ENCODE measurements around the gene GAN. TPM values are rescaled to one million over a fixed set of nuclear protein-coding genes. Genes with fewer than 3 reads are reported as not detected.
A peak's percentile ranks its signal among the peaks of the same experiment; 100 is the strongest.

Gene GAN
- total RNA-seq, 4 donors from 2014 or later, result 8.7 to 12.8 (median 9.5) TPM

GRCh38 chr16:81319221-81319912 lies 4.6 kb downstream of the GAN start:
- Histone ChIP-seq H3K27ac (no peak overlapping the region), H3K4me1 (peaks cover 5 to 15% of the 10 kb centered on the region in 2 donors), H3K4me3 (replicated peaks in 1 of 3) (no peak overlapping the region), H3K9me3 (no peaks in the 10 kb centered on the region), H3K27me3 (no peaks in the 10 kb centered on the region), H3K36me3 (no peaks in the 10 kb centered on the region)
- 74% methylated on average over 6 of the region's 6 CpGs for WGBS, 2 donors
- DNase-seq, result peak in 1 of 2 donors; percentile 8
- intact Hi-C loops (cut with DNase I), result loop anchor here (10.0 kb wide), 2 partner anchors 225 to 315 kb away; partner anchors contain the start of genes CENPN, CMC2 and GCSH
- TF ChIP-seq POLR2A (IDR thresholded peaks at IDR 0.05), result no peak

- Histone ChIP-seq H3K4me3 (replicated peaks in 1 of 3) (no peak overlapping the region), H3K27ac (no peak overlapping the region), H3K27me3 (no peaks in the 10 kb centered on the region), H3K9me3 (no peaks in the 10 kb centered on the region), H3K4me1 (peaks cover 2 to 11% of the 10 kb centered on the region in 2 donors), H3K36me3 (no peaks in the 10 kb centered on the region)
- TF ChIP-seq CTCF (IDR thresholded peaks at IDR 0.05) (no peak), POLR2A (IDR thresholded peaks at IDR 0.05) (no peak)
- no peak for DNase-seq
- 96 to 97% methylated on average over 2 of the region's 2 CpGs for WGBS, 2 donors
- intact Hi-C loops (cut with DNase I), result no loop called here
Observed at GRCh38 chr16:81321039-81321438, 6.3 kb downstream of the GAN start.

GRCh38 chr16:81321536-81321935 lies 6.8 kb downstream of the GAN start:
- 94 to 96% methylated on average over 5 of the region's 5 CpGs for WGBS, 2 donors
- Histone ChIP-seq H3K4me3 (replicated peaks in 1 of 3) (no peak overlapping the region), H3K4me1 (peaks cover 0 to 6% of the 10 kb centered on the region in 2 donors), H3K27me3 (no peaks in the 10 kb centered on the region), H3K9me3 (no peaks in the 10 kb centered on the region), H3K36me3 (no peaks in the 10 kb centered on the region), H3K27ac (no peak overlapping the region)
- intact Hi-C loops (cut with DNase I), result no loop called here
- DNase-seq, result no peak
- TF ChIP-seq CTCF (IDR thresholded peaks at IDR 0.05), result no peak
- no peak for TF ChIP-seq POLR2A (IDR thresholded peaks at IDR 0.05)

- H3K9me3 ChIP-seq, result no peaks in the 10 kb centered on the region
- intact Hi-C loops (cut with DNase I), result no loop called here
- TF ChIP-seq POLR2A (IDR thresholded peaks at IDR 0.05) (no peak), CTCF (IDR thresholded peaks at IDR 0.05) (no peak)
- H3K4me3 ChIP-seq (replicated peaks in 1 of 3), result no peak overlapping the region
- no peaks in the 10 kb centered on the region for H3K4me1 ChIP-seq
- H3K36me3 ChIP-seq, result no peaks in the 10 kb centered on the region
- H3K27ac ChIP-seq, result no peak overlapping the region
- DNase-seq, result no peak
- no peaks in the 10 kb centered on the region for H3K27me3 ChIP-seq
- 95 to 97% methylated on average over 6 of the region's 6 CpGs for WGBS, 2 donors
Observed at GRCh38 chr16:81324808-81325207, 10.0 kb downstream of the GAN start.

GRCh38 chr16:81327011-81327410 lies 12.2 kb downstream of the GAN start:
- no peak overlapping the region for H3K27ac ChIP-seq
- TF ChIP-seq CTCF (IDR thresholded peaks at IDR 0.05) (no peak), POLR2A (IDR thresholded peaks at IDR 0.05) (no peak)
- 89 to 92% methylated on average over 5 of the region's 5 CpGs for WGBS, 2 donors
- intact Hi-C loops (cut with DNase I), result no loop called here
- no peaks in the 10 kb centered on the region for H3K36me3 ChIP-seq
- no peaks in the 10 kb centered on the region for H3K9me3 ChIP-seq
- H3K27me3 ChIP-seq, result no peaks in the 10 kb centered on the region
- no peak for DNase-seq
- H3K4me1 ChIP-seq, result no peaks in the 10 kb centered on the region
- H3K4me3 ChIP-seq (replicated peaks in 1 of 3), result no peak overlapping the region
